Measurements from ENCODE around the gene PARK7.
A peak's percentile ranks its signal among the peaks of the same experiment; 100 is the strongest.

PARK7 gene

GRCh38 chr1:8025061-8025670 is 63.7 kb downstream of the PARK7 start:
- Histone ChIP-seq H3K9me3 (ENCODE audit: control insufficient read depth, low read length) (no peaks in the 10 kb centered on the region), H3K4me3 (ENCODE audit: extremely low read depth, insufficient read depth, low read length, poor library complexity, severe bottlenecking) (peak overlapping the region; percentile 76), H3K27ac (ENCODE audit: low read depth, low read length, severe bottlenecking) (peak overlapping the region; percentile 4), H3K4me1 (ENCODE audit: control insufficient read depth, insufficient read depth, low read length, poor library complexity, severe bottlenecking) (peaks cover 49% of the 10 kb centered on the region), H3K36me3 (ENCODE audit: control insufficient read depth, insufficient read depth, low read length) (peaks cover 39% of the 10 kb centered on the region)
- WGBS, 2 experiments (ENCODE audit: insufficient coverage in 2 of 2) = 4% methylated on average over 11 to 15 of the region's 19 CpGs

- Histone ChIP-seq H3K4me1 (ENCODE audit: control insufficient read depth, insufficient read depth, low read length, poor library complexity, severe bottlenecking) (peaks cover 44% of the 10 kb centered on the region), H3K27ac (ENCODE audit: low read depth, low read length, severe bottlenecking) (peak overlapping the region; percentile 51), H3K36me3 (ENCODE audit: control insufficient read depth, insufficient read depth, low read length) (peaks cover 38% of the 10 kb centered on the region), H3K9me3 (ENCODE audit: control insufficient read depth, low read length) (no peaks in the 10 kb centered on the region), H3K4me3 (ENCODE audit: extremely low read depth, insufficient read depth, low read length, poor library complexity, severe bottlenecking) (peak overlapping the region; percentile 76)
- 0% methylated on average over 28 to 38 of the region's 69 CpGs for WGBS, 2 experiments (ENCODE audit: insufficient coverage in 2 of 2)
These were observed 64.2 kb downstream of the PARK7 start for GRCh38 chr1:8025671-8026144.

- peak within 1 kb of the TSS; percentile 78 for H3K27ac ChIP-seq (ENCODE audit: low read depth, low read length, severe bottlenecking)
- 7 to 9% methylated on average over 76 to 87 of the region's 98 CpGs for WGBS, 2 experiments (ENCODE audit: insufficient coverage in 2 of 2)
- H3K4me3 ChIP-seq (ENCODE audit: extremely low read depth, insufficient read depth, low read length, poor library complexity, severe bottlenecking) = peak within 1 kb of the TSS; percentile 76
- H3K36me3 ChIP-seq (ENCODE audit: control insufficient read depth, insufficient read depth, low read length) = peaks cover 32% of the 10 kb centered on the region
- no peaks in the 10 kb centered on the region for H3K9me3 ChIP-seq (ENCODE audit: control insufficient read depth, low read length)
- H3K4me1 ChIP-seq (ENCODE audit: control insufficient read depth, insufficient read depth, low read length, poor library complexity, severe bottlenecking) = peaks cover 37% of the 10 kb centered on the region
These were observed 64.9 kb downstream of the PARK7 start, which contains the start of gene ERRFI1 for GRCh38 chr1:8026153-8026975. Gene ERRFI1, minus strand, starts transcription at chr1:8026309. Its CDS starts 10,690 bp downstream, at chr1:8015619.

- Histone ChIP-seq H3K36me3 (ENCODE audit: control insufficient read depth, insufficient read depth, low read length) (peaks cover 28% of the 10 kb centered on the region), H3K4me3 (ENCODE audit: extremely low read depth, insufficient read depth, low read length, poor library complexity, severe bottlenecking) (peak overlapping the region; percentile 76), H3K4me1 (ENCODE audit: control insufficient read depth, insufficient read depth, low read length, poor library complexity, severe bottlenecking) (peaks cover 29% of the 10 kb centered on the region), H3K27ac (ENCODE audit: low read depth, low read length, severe bottlenecking) (peak overlapping the region; percentile 78), H3K9me3 (ENCODE audit: control insufficient read depth, low read length) (no peaks in the 10 kb centered on the region)
- 81 to 86% methylated on average over 15 to 17 of the region's 25 CpGs for WGBS, 2 experiments (ENCODE audit: insufficient coverage in 2 of 2)
These were observed 65.7 kb downstream of the PARK7 start for GRCh38 chr1:8026976-8027747.

- Histone ChIP-seq H3K4me3 (ENCODE audit: extremely low read depth, insufficient read depth, low read length, poor library complexity, severe bottlenecking) (peak overlapping the region; percentile 76), H3K9me3 (ENCODE audit: control insufficient read depth, low read length) (no peaks in the 10 kb centered on the region), H3K27ac (ENCODE audit: low read depth, low read length, severe bottlenecking) (peak overlapping the region; percentile 48), H3K36me3 (ENCODE audit: control insufficient read depth, insufficient read depth, low read length) (peaks cover 22% of the 10 kb centered on the region), H3K4me1 (ENCODE audit: control insufficient read depth, insufficient read depth, low read length, poor library complexity, severe bottlenecking) (peaks cover 27% of the 10 kb centered on the region)
- 47 to 57% methylated on average over 5 of the region's 8 CpGs for WGBS, 2 experiments (ENCODE audit: insufficient coverage in 2 of 2)
These were observed 66.4 kb downstream of the PARK7 start for GRCh38 chr1:8027748-8028570.

GRCh38 chr1:8028571-8028910 is 67.0 kb downstream of the PARK7 start:
- H3K4me3 ChIP-seq (ENCODE audit: extremely low read depth, insufficient read depth, low read length, poor library complexity, severe bottlenecking) = no peak overlapping the region
- no CpG with 5 or more reads among the region's 1 CpG for WGBS, 2 experiments (ENCODE audit: insufficient coverage in 2 of 2)
- H3K9me3 ChIP-seq (ENCODE audit: control insufficient read depth, low read length) = no peaks in the 10 kb centered on the region
- H3K36me3 ChIP-seq (ENCODE audit: control insufficient read depth, insufficient read depth, low read length) = peaks cover 16% of the 10 kb centered on the region
- peaks cover 24% of the 10 kb centered on the region for H3K4me1 ChIP-seq (ENCODE audit: control insufficient read depth, insufficient read depth, low read length, poor library complexity, severe bottlenecking)
- no peak overlapping the region for H3K27ac ChIP-seq (ENCODE audit: low read depth, low read length, severe bottlenecking)

GRCh38 chr1:8031176-8031785 is 69.8 kb downstream of the PARK7 start:
- no peak overlapping the region for H3K27ac ChIP-seq (ENCODE audit: low read depth, low read length, severe bottlenecking)
- H3K4me3 ChIP-seq (ENCODE audit: extremely low read depth, insufficient read depth, low read length, poor library complexity, severe bottlenecking) = no peak overlapping the region
- WGBS, 2 experiments (ENCODE audit: insufficient coverage in 2 of 2) = 86 to 90% methylated on average over 5 of the region's 9 CpGs
- no peaks in the 10 kb centered on the region for H3K36me3 ChIP-seq (ENCODE audit: control insufficient read depth, insufficient read depth, low read length)
- peaks cover 17% of the 10 kb centered on the region for H3K4me1 ChIP-seq (ENCODE audit: control insufficient read depth, insufficient read depth, low read length, poor library complexity, severe bottlenecking)
- no peaks in the 10 kb centered on the region for H3K9me3 ChIP-seq (ENCODE audit: control insufficient read depth, low read length)

GRCh38 chr1:8032366-8032910 is 70.9 kb downstream of the PARK7 start:
- WGBS, 2 experiments (ENCODE audit: insufficient coverage in 2 of 2) = 90 to 97% methylated on average over 2 to 3 of the region's 3 CpGs

GRCh38 chr1:8033322-8033721 is 71.8 kb downstream of the PARK7 start:
- Histone ChIP-seq H3K4me1 (ENCODE audit: control insufficient read depth, insufficient read depth, low read length, poor library complexity, severe bottlenecking) (peaks cover 4% of the 10 kb centered on the region), H3K27ac (ENCODE audit: low read depth, low read length, severe bottlenecking) (no peak overlapping the region), H3K4me3 (ENCODE audit: extremely low read depth, insufficient read depth, low read length, poor library complexity, severe bottlenecking) (no peak overlapping the region), H3K36me3 (ENCODE audit: control insufficient read depth, insufficient read depth, low read length) (no peaks in the 10 kb centered on the region), H3K9me3 (ENCODE audit: control insufficient read depth, low read length) (no peaks in the 10 kb centered on the region)
- 93 to 95% methylated on average over 4 of the region's 6 CpGs for WGBS, 2 experiments (ENCODE audit: insufficient coverage in 2 of 2)

More at GRCh38 chr1:8032366-8032910, 70.9 kb downstream of the PARK7 start:
- Histone ChIP-seq H3K4me3 (ENCODE audit: extremely low read depth, insufficient read depth, low read length, poor library complexity, severe bottlenecking) (no peak overlapping the region), H3K27ac (ENCODE audit: low read depth, low read length, severe bottlenecking) (no peak overlapping the region), H3K36me3 (ENCODE audit: control insufficient read depth, insufficient read depth, low read length) (no peaks in the 10 kb centered on the region), H3K9me3 (ENCODE audit: control insufficient read depth, low read length) (no peaks in the 10 kb centered on the region), H3K4me1 (ENCODE audit: control insufficient read depth, insufficient read depth, low read length, poor library complexity, severe bottlenecking) (peaks cover 13% of the 10 kb centered on the region)

Data from mesodermal cell (in vitro differentiated cells).